Activated naive CD4-positive, alpha-beta T cell treated with anti-CD3 and anti-CD28 coated beads for 36 hours (primary cell): ENCODE data around the gene RASSF3. TPM values are rescaled to one million over a fixed set of nuclear protein-coding genes. Genes with fewer than 3 reads are reported as not detected.

ENCODE experiments used
- CTCF ChIA-PET: fragments of 350-600 bp; sonication (Branson Sonifier 250); formaldehyde crosslinking; loops from one replicate; lab custom pipeline; 2021; ENCODE audit warnings: antibody characterized with exemption; lab: Charles Lee
- DNase-seq: peaks from one replicate; pipeline ENCODE4 v3.0.0-alpha.2; 2020
- H3K27ac Mint-ChIP-seq: one replicate; pipeline ENCODE4 v1.8.0; 2021; ENCODE audit warnings: mild to moderate bottlenecking, mixed read lengths
- H3K27me3 Mint-ChIP-seq: one replicate; pipeline ENCODE4 v1.8.0; 2021; ENCODE audit warnings: low read depth, mixed read lengths
- H3K36me3 Mint-ChIP-seq: one replicate; pipeline ENCODE4 v1.8.0; 2021; ENCODE audit warnings: low read depth, mixed read lengths
- H3K4me1 Mint-ChIP-seq: one replicate; pipeline ENCODE4 v1.8.0; 2021; ENCODE audit warnings: low read depth, mixed read lengths
- H3K4me3 Mint-ChIP-seq: one replicate; pipeline ENCODE4 v1.8.0; 2021; ENCODE audit warnings: mild to moderate bottlenecking, moderate library complexity, mixed read lengths
- H3K9me3 Mint-ChIP-seq: one replicate; pipeline ENCODE4 v1.8.0; 2021; ENCODE audit warnings: mixed read lengths
- intact Hi-C: fragments of 100-400 bp; cut with micrococcal nuclease; formaldehyde crosslinking; loops from one replicate; pipeline ENCODE4 v1.15.1; 2023
- microRNA-seq: library from miRNA; unstranded; fragments of <30 nt; microRNA quantifications from one replicate; pipeline ENCODE4 v1.2.0, GENCODE V29; 2022; ENCODE audit warnings: borderline microRNAs expressed, borderline replicate concordance
- total RNA-seq, 2 experiments: library from RNA; stranded (reverse); gene quantifications; one replicate each; pipeline ENCODE4 v1.2.3, GENCODE V29; 2021

Gene RASSF3
- total RNA-seq, 2 experiments from 2014 or later = 39.4 to 43.8 TPM

- H3K9me3 Mint-ChIP-seq = no peaks in the 10 kb centered on the region
- H3K36me3 Mint-ChIP-seq = peaks cover 39% of the 10 kb centered on the region
- intact Hi-C loops = no loop called here
- no peaks in the 10 kb centered on the region for H3K27me3 Mint-ChIP-seq
- H3K27ac Mint-ChIP-seq = no peak overlapping the region
- CTCF ChIA-PET = no interaction called here
- DNase-seq = no peak
- no peak overlapping the region for H3K4me3 Mint-ChIP-seq
- H3K4me1 Mint-ChIP-seq = peaks cover 9% of the 10 kb centered on the region
These were observed 134.3 kb downstream of the RASSF3 start for GRCh38 chr12:64744422-64745258.

GRCh38 chr12:64745259-64745807 lies 135.0 kb downstream of the RASSF3 start:
- Mint-ChIP-seq H3K27ac (no peak overlapping the region), H3K27me3 (no peaks in the 10 kb centered on the region), H3K9me3 (no peaks in the 10 kb centered on the region), H3K36me3 (peaks cover 35% of the 10 kb centered on the region), H3K4me3 (no peak overlapping the region), H3K4me1 (peaks cover 9% of the 10 kb centered on the region)
- CTCF ChIA-PET = interaction anchor here (1.2 kb wide), 1 partner anchor 196 kb away, joined by 5 read pairs; no protein-coding TSS in a partner anchor
- no peak for DNase-seq
- intact Hi-C loops = no loop called here

- intact Hi-C loops = no loop called here
- Mint-ChIP-seq H3K27ac (no peak overlapping the region), H3K27me3 (no peaks in the 10 kb centered on the region), H3K4me3 (no peak overlapping the region), H3K4me1 (peaks cover 9% of the 10 kb centered on the region), H3K9me3 (no peaks in the 10 kb centered on the region), H3K36me3 (peaks cover 37% of the 10 kb centered on the region)
- CTCF ChIA-PET = interaction anchor here (1.2 kb wide), 1 partner anchor 197 kb away, joined by 5 read pairs; no protein-coding TSS in a partner anchor
- no peak for DNase-seq
These were observed 135.7 kb downstream of the RASSF3 start for GRCh38 chr12:64745980-64746379.

GRCh38 chr12:64746663-64747062 lies 136.4 kb downstream of the RASSF3 start:
- no peaks in the 10 kb centered on the region for H3K27me3 Mint-ChIP-seq

More at GRCh38 chr12:64746663-64747062, 136.4 kb downstream of the RASSF3 start:
- CTCF ChIA-PET = no interaction called here
- Mint-ChIP-seq H3K36me3 (peaks cover 35% of the 10 kb centered on the region), H3K4me3 (no peak overlapping the region), H3K4me1 (peaks cover 9% of the 10 kb centered on the region), H3K9me3 (no peaks in the 10 kb centered on the region), H3K27ac (no peak overlapping the region)
- intact Hi-C loops = no loop called here
- no peak for DNase-seq

Small RNAs within 50 kb of the gene (microRNA-seq; reads per million reads assigned to microRNA genes)
- gene MIR548C (not detected), gene MIR548Z (not detected)

Other genes starting within 250 kb of the RASSF3 start
- not detected for gene C12orf56, start 219.7 kb upstream of the RASSF3 start, total RNA-seq
- 100 to 1,000 TPM; 227 to 236 TPM for gene XPOT, start 206.1 kb upstream of the RASSF3 start, total RNA-seq
- 10 to 100 TPM; 10.7 to 12.1 TPM for gene TBK1, start 158.4 kb upstream of the RASSF3 start, total RNA-seq
- gene GNS, start 148.9 kb downstream of the RASSF3 start, total RNA-seq = 10 to 100 TPM; 14.3 to 14.6 TPM
- under 1 TPM; 0.17 to 0.19 TPM for gene TBC1D30, start 214.2 kb downstream of the RASSF3 start, total RNA-seq